Smooth muscle cell (in vitro differentiated cells): Measurements from ENCODE around the gene KATNIP. TPM values are rescaled to one million over a fixed set of nuclear protein-coding genes. Genes with fewer than 3 reads are reported as not detected.
"Not testable (repeated sequence)": the region's sequence is repeated elsewhere in the genome, so short reads cannot be mapped to it uniquely, and the experiment has no call there.

Experiments used
- DNase-seq: peaks from one replicate; lab custom pipeline; 2025; ENCODE audit not compliant: unreplicated experiment; lab: John Stamatoyannopoulos, UW
- H2AFZ ChIP-seq: fragments of 200-600 bp; sonication (generic); 2 replicates; pipeline ENCODE4 v1.6.0; 2016; ENCODE audit warnings: antibody characterized with exemption, low read depth, mild to moderate bottlenecking
- H3F3A ChIP-seq: fragments of 200-600 bp; sonication (generic); 2 replicates; pipeline ENCODE4 v1.6.0; 2017; ENCODE audit warnings: antibody characterized with exemption, low read depth
- H3K27ac ChIP-seq: fragments of 200-600 bp; sonication (generic); 2 replicates; pipeline ENCODE4 v1.5.1; 2016; ENCODE audit warnings: low read depth, mild to moderate bottlenecking
- H3K27me3 ChIP-seq: fragments of 200-600 bp; sonication (generic); 2 replicates; pipeline ENCODE4 v1.6.1; 2016; ENCODE audit warnings: low read depth, mild to moderate bottlenecking
- H3K36me3 ChIP-seq: fragments of 200-600 bp; sonication (generic); 2 replicates; pipeline ENCODE4 v1.5.1; 2016; ENCODE audit warnings: low read depth
- H3K4me1 ChIP-seq: fragments of 200-600 bp; sonication (generic); 2 replicates; pipeline ENCODE4 v1.5.1; 2016; ENCODE audit warnings: low read depth
- H3K4me2 ChIP-seq: fragments of 200-600 bp; sonication (generic); 2 replicates; pipeline ENCODE4 v1.6.0; 2016; ENCODE audit warnings: mild to moderate bottlenecking
- H3K4me3 ChIP-seq: fragments of 200-600 bp; sonication (generic); 2 replicates; pipeline ENCODE4 v1.5.1; 2016; ENCODE audit warnings: mild to moderate bottlenecking
- H3K79me2 ChIP-seq: fragments of 200-600 bp; sonication (generic); 2 replicates; pipeline ENCODE4 v1.6.0; 2016; ENCODE audit warnings: low read depth, mild to moderate bottlenecking
- H3K9ac ChIP-seq: fragments of 200-600 bp; sonication (generic); 2 replicates; pipeline ENCODE4 v1.6.0; 2016; ENCODE audit warnings: low read depth
- H3K9me3 ChIP-seq: fragments of 200-600 bp; sonication (generic); replicated peaks from 2 replicates; pipeline ENCODE4 v1.5.1; 2016; ENCODE audit warnings: low read depth
- H4K20me1 ChIP-seq: fragments of 200-600 bp; sonication (generic); 2 replicates; pipeline ENCODE4 v1.6.0; 2016; ENCODE audit warnings: low read depth
- CTCF ChIP-seq: fragments of 200-600 bp; sonication (generic); IDR thresholded peaks from 2 replicates; pipeline ENCODE4 v1.5.1; 2017; ENCODE audit warnings: borderline replicate concordance, mild to moderate bottlenecking, antibody characterized with exemption; ENCODE audit not compliant: insufficient read depth, poor library complexity, severe bottlenecking
- WGBS: methylation state at CpG from one replicate; pipeline ENCODE4 v1.1.7; 2016; ENCODE audit warnings: low lambda C conversion rate; 5-methylcytosine and 5-hydroxymethylcytosine counted together
- polyA plus RNA-seq: library from polyadenylated mRNA; unstranded; fragments of >200 nt; fragmentation: Nextera tagmentation; extraction: Ambion mirVana; gene quantifications from 2 replicates; pipeline ENCODE4 v1.2.1, GENCODE V29; 2016
- total RNA-seq: library from RNA; depleted of rRNA; stranded (reverse); fragments of >200 nt; gene quantifications from 2 replicates; pipeline ENCODE4 v1.2.3, GENCODE V29; 2014

Gene KATNIP
- total and polyA plus RNA-seq, 2 experiments from 2014 or later = 5.2 to 12.4 TPM

GRCh38 chr16:27561216-27561615 is 11.3 kb downstream of the KATNIP start:
- Histone ChIP-seq H3K27me3 (no peaks in the 10 kb centered on the region), H4K20me1 (peaks cover 38% of the 10 kb centered on the region), H3K9ac (no peak overlapping the region), H3K4me2 (no peak overlapping the region), H3F3A (no peaks in the 10 kb centered on the region), H3K36me3 (no peaks in the 10 kb centered on the region), H2AFZ (no peak overlapping the region), H3K9me3 (no peaks in the 10 kb centered on the region), H3K27ac (no peak overlapping the region), H3K4me1 (no peaks in the 10 kb centered on the region), H3K4me3 (no peak overlapping the region), H3K79me2 (no peaks in the 10 kb centered on the region)
- DNase-seq = no peak
- TF ChIP-seq CTCF = no peak
- 96% methylated on average over 8 of the region's 8 CpGs for whole genome bisulfite sequencing

GRCh38 chr16:27564224-27564623 is 14.3 kb downstream of the KATNIP start:
- Histone ChIP-seq H2AFZ (no peak overlapping the region), H3K4me3 (no peak overlapping the region), H3K27ac (no peak overlapping the region), H4K20me1 (peaks cover 49% of the 10 kb centered on the region), H3K4me1 (no peaks in the 10 kb centered on the region), H3K36me3 (no peaks in the 10 kb centered on the region), H3K9me3 (no peaks in the 10 kb centered on the region), H3K4me2 (no peak overlapping the region), H3K27me3 (no peaks in the 10 kb centered on the region), H3F3A (no peaks in the 10 kb centered on the region), H3K79me2 (no peaks in the 10 kb centered on the region), H3K9ac (no peak overlapping the region)
- no peak for TF ChIP-seq CTCF
- DNase-seq = no peak
- WGBS = 94% methylated on average over 5 of the region's 5 CpGs

- Histone ChIP-seq H2AFZ (no peak overlapping the region), H3K79me2 (no peaks in the 10 kb centered on the region), H3K9me3 (no peaks in the 10 kb centered on the region), H3K36me3 (no peaks in the 10 kb centered on the region), H3K9ac (no peak overlapping the region), H3K4me3 (no peak overlapping the region), H3K4me1 (peaks cover 2% of the 10 kb centered on the region), H3K4me2 (no peak overlapping the region), H3F3A (no peaks in the 10 kb centered on the region), H3K27me3 (no peaks in the 10 kb centered on the region), H4K20me1 (peaks cover 57% of the 10 kb centered on the region), H3K27ac (no peak overlapping the region)
- DNase-seq = no peak
- WGBS = 93% methylated on average over 6 of the region's 6 CpGs
- no peak for TF ChIP-seq CTCF
Observed at GRCh38 chr16:27566417-27566816, 16.5 kb downstream of the KATNIP start.

GRCh38 chr16:27568077-27568476 is 18.1 kb downstream of the KATNIP start:
- DNase-seq = no peak
- H3K27ac ChIP-seq = no peak overlapping the region
- 97% methylated on average over 4 of the region's 4 CpGs for WGBS

GRCh38 chr16:27570986-27571385 is 21.0 kb downstream of the KATNIP start:
- DNase-seq, H3K36me3 ChIP-seq, H3F3A ChIP-seq, H3K27me3 ChIP-seq, H3K9ac ChIP-seq, H3K4me2 ChIP-seq, H3K27ac ChIP-seq, H2AFZ ChIP-seq, H3K4me3 ChIP-seq, H3K9me3 ChIP-seq, H3K79me2 ChIP-seq: not testable (repeated sequence)
- H3K4me1 ChIP-seq = peaks cover 14% of the 10 kb centered on the region
- 95% methylated on average over 8 of the region's 8 CpGs for WGBS
- peaks cover 42% of the 10 kb centered on the region for H4K20me1 ChIP-seq

More at GRCh38 chr16:27568077-27568476, 18.1 kb downstream of the KATNIP start:
- Histone ChIP-seq H3K4me2 (no peak overlapping the region), H3K79me2 (no peaks in the 10 kb centered on the region), H3K4me1 (peaks cover 14% of the 10 kb centered on the region), H3K9me3 (no peaks in the 10 kb centered on the region), H3K9ac (no peak overlapping the region), H3K36me3 (no peaks in the 10 kb centered on the region), H3F3A (no peaks in the 10 kb centered on the region), H3K4me3 (no peak overlapping the region), H3K27me3 (no peaks in the 10 kb centered on the region), H2AFZ (no peak overlapping the region), H4K20me1 (peaks cover 47% of the 10 kb centered on the region)
- no peak for TF ChIP-seq CTCF
